ENCODE data around the gene SELENOM. TPM values are rescaled to one million over a fixed set of nuclear protein-coding genes. Genes with fewer than 3 reads are reported as not detected.

The SELENOM gene
- total and polyA plus RNA-seq, 2 of the 8 experiments (the other 6 are each of a cell fraction or from before 2014, with no cell fraction given): 22.7 to 40.0 TPM

- Histone ChIP-seq H3K79me2 (ENCODE audit: control insufficient read depth in 1 of 2, insufficient read depth in 2 of 2, low read length in 2 of 2) (peaks cover 0 to 20% of the 10 kb centered on the region in 2 experiments; a peak in 3 of 4 replicates), H3K4me1 (replicated peaks in 1 of 4; ENCODE audit: control insufficient read depth in 3 of 4, insufficient read depth in 4 of 4, low read length in 3 of 4) (peaks cover 7 to 25% (median 17%) of the 10 kb centered on the region in 4 experiments), H3K79me1 (ENCODE audit: low read depth, low read length) (peaks cover 15% of the 10 kb centered on the region; the same call in 1 of the 2 replicates), H2AFZ (ENCODE audit: low read length) (no peak overlapping the region), H2AK5ac (ENCODE audit: low read depth, low read length) (peak overlapping the region; percentile 92), H4K8ac (ENCODE audit: extremely low read depth, insufficient read depth, low read length) (peak overlapping the region; percentile 69; the same call in 1 of the 2 replicates), H2BK20ac (ENCODE audit: low read length) (peak overlapping the region; percentile 53), H2BK15ac (ENCODE audit: low read length) (peak overlapping the region; percentile 55), H3K23me2 (ENCODE audit: low read depth, low read length) (peaks cover 12% of the 10 kb centered on the region), H3K27me3 (replicated peaks in 1 of 4; ENCODE audit: control insufficient read depth in 3 of 4, extremely low read depth in 1 of 4, insufficient read depth in 3 of 4, low read length in 3 of 4) (0 out of 7 replicates have a peak, but pooled peaks cover 0 to 3% (median 0%) of the 10 kb centered on the region in 4 experiments), H4K91ac (replicated peaks; ENCODE audit: insufficient read length, low read length) (peak overlapping the region; percentile 82), H3K18ac (ENCODE audit: extremely low read depth, low read length) (peak overlapping the region; percentile 93), H3K27ac (ENCODE audit: low read depth, low read length) (peak overlapping the region; percentile 31), H4K20me1 (replicated peaks in 1 of 2; ENCODE audit: control insufficient read depth in 1 of 2, insufficient read depth in 2 of 2, low read length in 2 of 2) (peaks cover 4 to 14% of the 10 kb centered on the region in 2 experiments), H3K4me2 (ENCODE audit: insufficient read depth in 1 of 2, low read depth in 2 of 2, low read length in 2 of 2) (peak overlapping the region; percentile 87 to 99; a peak in 3 of 4 replicates), H2BK120ac (replicated peaks; ENCODE audit: low read depth, low read length) (peak overlapping the region; percentile 39), H3K9ac (replicated peaks in 1 of 4; ENCODE audit: extremely low read depth in 1 of 4, low read depth in 3 of 4, low read length in 3 of 4) (peak overlapping the region in 2 of 4 experiments; percentile 8 to 25; a peak in 3 of 7 replicates), H3K23ac (ENCODE audit: insufficient read length) (no peak overlapping the region), H4K5ac (ENCODE audit: insufficient read length, low read depth, low read length) (peak overlapping the region; percentile 42), H3K36me3 (ENCODE audit: control insufficient read depth in 2 of 4, insufficient read depth in 4 of 4, low read length in 3 of 4) (peaks cover 3 to 14% (median 5%) of the 10 kb centered on the region in 4 experiments; a peak in 6 of 8 replicates), H3K4me3 (ENCODE audit: extremely low read depth in 1 of 4, insufficient read depth in 2 of 4, low read depth in 3 of 4, low read length in 4 of 4) (0 out of 8 replicates have a peak overlapping the region, but pooled peaks of 1 of the 4 experiments have one; percentile 77), H3K9me3 (ENCODE audit: insufficient read depth in 2 of 2, low read depth in 1 of 2, low read length in 1 of 2) (no peaks in the 10 kb centered on the region), H2BK5ac (ENCODE audit: low read depth, low read length) (peak overlapping the region; percentile 92), H2BK12ac (ENCODE audit: low read depth, low read length) (peak overlapping the region; percentile 86; the same call in 1 of the 2 replicates), H3K56ac (replicated peaks; ENCODE audit: insufficient read length, low read depth, low read length) (no peak overlapping the region), H3K4ac (replicated peaks; ENCODE audit: insufficient read length, low read depth, low read length) (peak overlapping the region; percentile 75), H3K14ac (ENCODE audit: insufficient read length) (no peak overlapping the region)
- POLR2A ChIA-PET (ENCODE audit: partially characterized antibody): interaction anchor here (0.6 to 2.7 kb wide), 9 partner anchors 10 to 56 kb away, joined by 3 to 12 read pairs (median 4); partner anchors contain the start of gene SELENOM
- DNase-seq (ENCODE audit: low read depth in 1 of 2, low spot score in 2 of 2) (no peak), FAIRE-seq (no peak)
- TF ChIP-seq TCF12 (IDR thresholded peaks at IDR 0.05; ENCODE audit: low read depth, low read length) (no peak), SP1 (IDR thresholded peaks at IDR 0.05; ENCODE audit: low read depth, low read length) (no peak), SUZ12 (IDR thresholded peaks at IDR 0.05; ENCODE audit: low read length) (no peak), CBX8 (IDR thresholded peaks at IDR 0.05; ENCODE audit: borderline replicate concordance, low read depth, low read length) (no peak), CREB1 (IDR thresholded peaks at IDR 0.05) (no peak), RXRA (IDR thresholded peaks at IDR 0.05; ENCODE audit: insufficient read depth, low read depth, low read length) (no peak), PHF8 (conservative IDR thresholded peaks at IDR 0.05; ENCODE audit: low read depth, low read length) (no peak), MAX (IDR thresholded peaks at IDR 0.05) (no peak), CHD1 (IDR thresholded peaks at IDR 0.05; ENCODE audit: low read depth, low read length) (no peak), SIX5 (IDR thresholded peaks at IDR 0.05; ENCODE audit: low read depth, low read length) (no peak)
- CTCF ChIA-PET (ENCODE audit: partially characterized antibody): interaction anchor here (0.6 to 6.1 kb wide), 14 partner anchors 9 to 133 kb away, joined by 3 to 49 read pairs (median 4); partner anchors contain the start of gene SELENOM
- WGBS, 2 experiments (ENCODE audit: extremely low coverage in 1 of 2, insufficient coverage in 1 of 2, insufficient read length in 1 of 2, insufficient replicate concordance in 2 of 2, low coverage in 1 of 2, low lambda C conversion rate in 2 of 2, missing lambda C conversion rate in 1 of 2): 83% methylated on average over 5 of the region's 5 CpGs; no CpG with 5 or more reads in 1 of the 2 experiments
These were observed 33.4 kb upstream of the SELENOM start for GRCh38 chr22:31140746-31141145.
